Activated CD4-positive, CD25-positive, alpha-beta regulatory T cell (primary cell): ENCODE data around the gene LAMA5.

Source experiments
- DNase-seq, 4 experiments: peaks; one replicate each; lab custom pipeline; 2025; lab: John Stamatoyannopoulos, UW

Gene LAMA5

DNA sequence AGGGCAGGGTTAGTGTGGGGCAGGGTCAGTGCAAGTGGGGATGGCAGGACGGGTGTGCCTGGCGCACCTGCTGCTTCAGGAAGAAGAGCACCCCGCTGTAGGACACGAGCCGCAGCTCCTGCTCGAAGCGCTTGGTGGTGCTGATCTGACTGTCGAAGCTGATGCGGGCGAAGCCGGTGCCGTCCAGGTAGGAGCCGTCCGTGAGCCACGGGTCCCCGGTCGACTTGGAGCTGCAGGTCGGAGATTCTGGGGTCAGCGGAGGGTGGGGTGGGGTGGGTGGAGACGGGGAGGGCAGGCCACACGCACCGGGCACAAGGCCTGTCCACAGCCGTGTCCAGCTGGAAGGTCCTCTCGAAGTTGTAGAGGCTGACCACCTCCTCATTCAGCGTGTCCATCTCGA, 54.1 kb downstream of the LAMA5 start:
- DNase-seq = no peak

DNA sequence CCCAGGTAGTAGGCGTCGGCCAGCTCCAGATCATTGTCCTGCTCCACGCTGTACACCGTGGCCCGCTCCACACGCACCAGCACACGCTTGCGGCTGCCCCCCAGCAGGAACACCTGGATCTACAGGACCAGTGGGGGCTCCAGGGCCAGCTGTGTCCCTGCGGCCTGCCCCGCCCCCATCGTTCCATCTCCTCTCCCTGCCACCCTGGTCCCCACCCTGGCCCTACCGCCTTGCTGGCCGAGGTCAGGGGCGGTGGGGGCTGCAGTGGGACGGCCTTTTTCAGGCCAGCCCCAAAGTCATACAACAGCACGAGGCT, 54.5 kb downstream of the LAMA5 start:
- no peak for DNase-seq

DNA sequence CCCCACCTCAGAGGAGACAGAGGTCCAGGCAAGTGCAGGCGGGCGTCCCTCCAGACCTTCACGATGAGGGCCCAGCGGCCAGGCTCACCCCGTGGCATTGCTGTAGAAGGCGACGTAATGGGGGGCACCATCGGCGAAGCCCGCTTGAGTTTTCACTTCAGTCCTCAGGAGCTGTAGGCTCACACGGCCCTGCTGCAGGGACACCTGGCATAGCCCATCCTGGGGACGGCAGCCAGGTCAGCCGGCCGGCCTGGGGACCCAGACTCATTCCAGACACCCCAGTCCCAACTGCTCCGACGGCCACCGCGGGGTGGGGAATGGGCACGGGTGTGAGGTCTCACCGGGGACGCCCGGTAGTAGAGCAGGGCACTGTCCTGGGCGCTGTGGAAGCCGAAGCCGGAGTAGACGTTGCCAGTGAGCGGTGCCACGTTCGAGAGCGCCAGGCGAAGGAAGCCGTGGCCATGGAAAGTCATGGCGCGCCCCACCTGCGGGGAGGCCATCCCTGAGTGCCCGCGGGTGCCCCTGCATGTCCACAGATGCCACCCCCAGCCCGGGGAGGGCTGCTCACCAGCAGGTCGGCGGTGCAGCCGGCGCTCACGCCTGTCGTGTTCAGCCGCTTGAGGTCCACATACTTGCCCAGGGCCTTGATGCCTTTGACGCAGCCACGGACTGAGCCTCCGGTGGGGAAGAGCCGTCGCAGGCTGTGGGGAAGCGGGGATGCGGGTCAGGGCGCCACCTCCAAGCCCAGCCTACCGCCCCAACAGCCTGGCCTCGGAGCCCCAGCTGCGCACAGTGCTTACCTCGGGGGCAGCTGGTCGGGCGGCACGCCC, 55.1 kb downstream of the LAMA5 start:
- no peak for DNase-seq

DNA sequence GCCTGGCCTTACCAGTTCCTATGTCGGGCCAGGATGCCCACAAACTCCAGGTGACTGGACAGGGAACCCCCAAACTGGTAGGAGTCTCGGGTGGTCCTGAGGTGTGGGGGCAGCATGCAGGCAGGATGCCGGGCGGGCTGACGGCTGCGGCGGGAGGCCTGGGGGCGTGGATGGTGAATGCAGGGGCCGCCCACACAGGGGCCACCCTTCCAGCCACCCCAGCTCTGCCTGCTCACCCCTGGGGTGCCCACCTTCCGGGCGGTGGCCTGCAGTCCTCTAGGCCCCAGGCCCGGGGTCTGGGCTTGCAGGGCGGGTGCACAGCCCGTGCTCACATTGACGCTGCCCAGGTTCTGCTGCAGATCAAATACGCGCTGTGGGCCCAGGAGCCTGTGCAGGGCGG, 56.0 kb downstream of the LAMA5 start:
- no peak for DNase-seq

DNA sequence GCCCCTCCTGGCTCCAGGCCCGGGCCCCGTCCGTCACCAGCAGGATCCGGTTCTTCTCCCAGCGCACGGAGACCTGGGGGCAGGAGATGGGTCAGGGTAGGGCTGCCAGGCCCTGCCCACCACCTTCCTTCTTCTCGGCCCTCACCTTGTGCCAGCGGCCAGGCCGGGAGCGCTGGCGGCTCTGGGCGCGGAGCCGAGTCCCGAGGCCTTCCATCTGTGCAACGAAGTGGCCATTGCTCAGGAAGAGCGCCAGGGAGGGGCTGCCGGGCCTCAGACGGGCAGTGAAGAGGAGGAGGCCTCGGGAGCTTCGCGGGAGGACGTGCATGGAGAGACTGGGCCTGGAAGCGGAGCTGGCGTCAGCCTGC, 56.4 kb downstream of the LAMA5 start:
- no peak for DNase-seq

DNA sequence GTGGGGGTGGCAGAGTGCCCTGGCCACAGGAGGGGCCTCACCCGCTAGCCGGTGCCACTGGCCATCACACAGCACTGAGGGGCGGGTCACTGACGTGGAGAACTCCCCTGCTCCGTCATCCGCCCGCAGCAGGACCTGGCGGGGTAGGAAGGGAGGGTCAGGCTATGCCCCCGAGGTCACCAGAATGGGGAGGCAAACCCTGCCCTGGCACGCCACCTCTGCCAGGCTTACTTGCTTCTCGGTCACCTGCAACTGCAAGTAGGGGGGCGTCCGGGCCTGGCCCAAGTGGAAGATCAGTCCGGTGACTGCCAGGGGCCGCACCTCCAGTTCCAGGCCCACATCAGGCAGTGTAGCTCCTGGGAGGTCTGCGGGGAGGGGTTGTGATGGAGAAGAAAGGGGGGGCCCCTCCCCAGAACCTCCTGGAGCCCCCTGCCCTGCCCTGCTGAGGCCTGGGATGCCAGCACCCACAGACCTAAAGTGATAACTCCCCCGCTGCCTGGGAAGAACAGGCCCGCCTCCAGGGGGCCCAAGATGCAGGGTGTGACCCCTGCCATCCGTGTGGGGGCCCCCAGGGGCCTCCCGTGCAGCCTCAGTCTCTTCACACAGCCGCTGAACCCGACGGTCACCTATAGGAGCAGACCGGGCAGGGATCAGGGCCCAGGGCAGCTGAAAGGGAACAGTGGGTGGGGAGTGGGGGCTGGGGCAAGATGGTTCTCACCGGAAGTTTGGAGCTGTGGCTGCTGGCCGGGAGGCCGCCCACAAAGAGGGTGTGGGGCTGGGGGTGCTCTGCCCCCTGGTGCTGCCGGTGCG, 57.0 kb downstream of the LAMA5 start:
- no peak for DNase-seq

DNA sequence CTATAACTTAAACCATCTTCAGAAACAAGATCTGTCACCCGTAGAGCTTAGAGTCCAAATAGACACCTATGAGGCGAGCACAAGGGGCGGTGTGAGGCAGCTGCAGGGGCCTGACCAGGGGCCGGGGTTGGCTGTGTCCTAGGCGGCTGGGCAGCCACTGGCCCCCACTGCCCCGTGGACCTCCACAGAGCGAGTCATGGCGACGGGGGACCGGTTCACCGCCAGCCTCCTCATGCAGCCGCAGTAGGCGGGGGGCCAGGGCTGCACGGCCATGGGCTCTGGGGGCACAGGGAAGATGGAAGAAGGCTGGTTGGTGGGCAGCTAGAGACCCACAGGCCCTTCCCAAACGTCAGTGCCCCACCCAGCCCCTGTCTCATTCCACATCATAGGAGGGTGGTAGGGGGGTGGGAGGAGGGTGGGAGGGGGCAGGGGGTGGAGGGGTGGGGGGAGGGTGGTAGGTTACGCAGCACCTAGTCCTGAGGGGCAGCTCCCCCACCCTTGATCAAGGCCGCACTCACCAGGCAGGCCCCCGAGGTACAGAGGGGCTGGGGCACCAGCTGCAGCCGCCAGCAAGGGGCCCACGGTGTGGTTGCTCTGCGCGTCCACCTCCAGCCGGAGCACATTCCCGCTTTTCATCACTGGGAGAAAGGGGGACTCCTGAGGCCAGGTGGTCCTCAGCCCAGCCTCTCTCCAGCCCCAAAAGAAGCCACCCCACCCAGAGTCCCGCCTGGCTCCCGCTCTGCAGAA, 57.7 kb downstream of the LAMA5 start:
- DNase-seq = no peak

DNA sequence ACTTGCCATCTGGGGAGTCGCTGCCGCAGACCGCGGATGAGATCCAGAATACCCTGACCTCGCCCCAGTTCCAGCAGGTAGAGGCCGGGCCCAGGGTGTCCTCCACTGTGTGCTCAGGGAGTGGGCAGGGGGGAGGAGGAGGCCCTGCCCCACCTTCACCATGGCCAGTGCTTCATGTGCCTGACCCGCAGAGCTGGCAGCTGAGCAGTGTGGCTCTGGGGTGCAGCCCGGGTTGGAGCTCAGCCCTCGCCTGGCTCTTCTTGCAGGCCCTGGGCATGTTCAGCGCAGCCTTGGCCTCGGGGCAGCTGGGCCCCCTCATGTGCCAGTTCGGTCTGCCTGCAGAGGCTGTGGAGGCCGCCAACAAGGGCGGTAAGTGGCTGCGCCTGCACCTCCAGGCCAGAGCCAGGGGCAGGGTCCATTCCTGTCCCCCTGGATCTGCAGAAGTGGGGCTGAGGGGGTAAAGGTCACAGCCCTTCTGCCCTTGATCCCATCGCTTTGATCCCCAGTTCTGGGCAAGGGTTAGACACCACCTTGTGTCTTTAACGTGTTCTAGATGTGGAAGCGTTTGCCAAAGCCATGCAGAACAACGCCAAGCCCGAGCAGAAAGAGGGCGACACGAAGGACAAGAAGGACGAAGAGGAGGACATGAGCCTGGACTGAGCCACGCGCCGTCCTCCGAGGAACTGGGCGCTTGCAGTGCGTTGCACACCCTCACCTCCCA, 58.9 kb downstream of the LAMA5 start:
- DNase-seq = no peak

DNA sequence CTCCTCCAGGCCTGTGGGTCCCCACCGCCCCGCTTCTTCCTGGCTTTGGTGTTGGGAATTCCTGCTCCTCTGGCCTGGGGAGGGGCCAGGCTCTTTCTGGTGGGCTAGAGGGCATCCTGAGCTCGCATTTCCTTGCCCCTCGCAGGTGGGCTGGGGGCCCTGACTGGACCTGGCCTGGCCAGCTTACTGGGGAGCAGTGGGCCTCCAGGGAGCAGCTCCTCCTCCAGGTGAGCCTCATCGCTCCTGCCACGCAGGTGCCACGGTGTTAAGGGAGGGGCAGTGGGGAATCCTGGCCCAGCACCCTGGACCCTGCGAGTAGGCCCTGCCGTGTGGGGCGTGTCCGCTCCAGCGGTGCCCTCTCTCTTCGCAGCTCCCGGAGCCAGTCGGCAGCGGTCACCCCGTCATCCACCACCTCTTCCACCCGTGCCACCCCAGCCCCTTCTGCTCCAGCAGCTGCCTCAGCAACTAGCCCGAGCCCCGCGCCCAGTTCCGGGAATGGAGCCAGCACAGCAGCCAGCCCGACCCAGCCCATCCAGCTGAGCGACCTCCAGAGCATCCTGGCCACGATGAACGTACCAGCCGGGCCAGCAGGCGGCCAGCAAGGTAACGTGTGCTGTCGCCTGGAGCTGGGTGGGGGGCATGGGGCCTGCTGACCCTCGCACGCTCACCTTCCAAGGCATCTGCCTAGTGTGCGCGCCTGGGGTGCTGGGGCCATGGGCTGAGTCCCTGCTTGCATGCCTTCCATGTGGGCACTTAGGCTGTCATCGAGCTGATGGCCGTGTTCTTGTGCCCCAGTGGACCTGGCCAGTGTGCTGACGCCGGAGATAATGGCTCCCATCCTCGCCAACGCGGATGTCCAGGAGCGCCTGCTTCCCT, 59.6 kb downstream of the LAMA5 start:
- no peak for DNase-seq

DNA sequence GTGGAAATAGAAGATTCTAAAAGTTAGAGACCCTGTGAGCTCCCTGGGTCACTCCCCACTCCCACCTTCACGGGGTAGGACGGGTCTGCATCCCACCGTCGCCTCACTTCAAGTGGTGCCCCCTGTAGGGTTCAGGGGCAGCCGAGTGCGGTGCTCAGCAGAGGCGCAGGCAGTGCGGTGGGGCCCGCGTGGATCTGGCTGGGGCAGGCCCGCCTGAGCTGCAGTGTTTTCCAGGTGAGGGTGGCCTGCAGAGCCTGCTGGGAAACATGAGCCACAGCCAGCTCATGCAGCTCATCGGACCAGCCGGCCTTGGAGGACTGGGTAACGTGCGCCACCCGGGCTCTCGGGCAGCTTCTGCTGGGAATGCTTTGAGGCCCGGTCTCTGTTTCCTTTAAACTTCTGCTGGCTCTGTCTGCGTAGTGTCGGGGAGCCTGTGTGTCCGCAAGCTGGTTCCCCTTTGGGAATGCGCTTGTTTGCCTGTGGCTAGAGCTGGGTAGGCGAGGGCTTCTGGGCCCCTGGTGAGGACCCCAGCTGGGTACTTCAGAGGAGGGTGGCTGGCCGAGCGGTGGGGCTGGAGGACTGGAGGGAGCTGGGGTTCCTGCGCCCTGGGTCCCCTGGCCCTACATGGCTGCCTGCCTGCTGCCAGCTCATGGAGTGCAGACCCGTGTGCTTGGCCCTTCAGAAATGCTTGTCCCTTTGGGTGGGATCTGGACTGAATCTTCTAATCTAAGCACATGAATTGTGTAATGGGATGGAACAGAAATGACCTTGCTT, 60.5 kb downstream of the LAMA5 start:
- DNase-seq = no peak

DNA sequence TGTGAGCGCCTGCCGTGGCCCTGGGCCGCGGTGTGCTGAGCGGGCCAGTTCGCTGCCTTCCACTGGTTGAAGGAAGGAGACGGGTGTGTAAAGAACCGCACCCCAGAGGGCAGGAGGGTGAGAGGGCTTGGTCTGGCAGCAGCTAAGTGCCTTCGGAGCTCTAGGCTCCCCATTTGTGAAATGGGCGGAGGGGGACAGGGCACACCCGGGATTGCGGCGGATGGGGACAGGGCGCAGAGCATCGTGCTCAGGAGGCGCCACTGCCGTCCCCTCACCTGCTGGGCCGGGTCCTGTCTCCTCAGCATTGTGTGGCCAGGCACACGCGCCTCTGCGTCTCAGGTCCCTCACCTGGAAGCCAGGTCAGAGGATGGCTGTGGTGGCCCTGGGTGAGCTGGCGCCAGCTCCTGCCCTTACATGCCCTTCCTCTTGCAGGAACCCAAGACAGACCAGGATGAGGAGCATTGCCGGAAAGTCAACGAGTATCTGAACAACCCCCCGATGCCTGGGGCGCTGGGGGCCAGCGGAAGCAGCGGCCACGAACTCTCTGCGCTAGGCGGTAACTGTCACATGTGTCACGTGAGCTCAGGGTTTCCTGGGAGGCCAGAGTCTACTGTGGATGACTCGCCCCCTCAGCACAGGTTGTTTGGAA, 61.2 kb downstream of the LAMA5 start:
- no peak for DNase-seq

DNA sequence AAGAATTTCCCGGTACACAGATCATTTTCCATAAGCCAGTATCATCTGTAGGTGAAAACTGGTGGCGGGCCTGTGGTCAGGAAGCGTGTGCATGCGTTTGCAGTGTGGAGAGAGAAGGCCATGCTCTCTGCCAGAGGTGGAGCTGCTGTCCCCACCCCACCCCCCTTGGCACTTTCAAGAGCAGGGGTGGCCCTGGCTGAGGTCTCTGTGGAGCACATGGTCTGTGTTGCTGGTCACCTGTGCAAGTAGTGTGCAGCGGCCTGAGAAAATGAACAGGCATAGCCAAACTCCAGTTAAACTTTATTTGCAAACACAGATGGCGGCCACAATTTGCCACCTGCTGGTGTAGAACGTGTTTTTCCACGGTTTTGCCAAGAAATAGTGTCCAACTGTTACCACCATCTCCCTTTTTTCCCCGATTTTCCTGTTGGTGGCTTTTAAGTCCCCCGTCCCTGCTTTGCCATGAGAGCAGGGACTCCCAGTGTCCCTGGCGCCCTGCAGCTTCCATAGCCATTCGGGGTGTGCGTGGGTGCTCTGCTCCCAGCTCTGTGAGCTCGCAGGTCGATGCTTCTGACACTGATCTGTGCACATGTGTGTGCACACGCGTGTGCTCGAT, 61.9 kb downstream of the LAMA5 start:
- no peak for DNase-seq

DNA sequence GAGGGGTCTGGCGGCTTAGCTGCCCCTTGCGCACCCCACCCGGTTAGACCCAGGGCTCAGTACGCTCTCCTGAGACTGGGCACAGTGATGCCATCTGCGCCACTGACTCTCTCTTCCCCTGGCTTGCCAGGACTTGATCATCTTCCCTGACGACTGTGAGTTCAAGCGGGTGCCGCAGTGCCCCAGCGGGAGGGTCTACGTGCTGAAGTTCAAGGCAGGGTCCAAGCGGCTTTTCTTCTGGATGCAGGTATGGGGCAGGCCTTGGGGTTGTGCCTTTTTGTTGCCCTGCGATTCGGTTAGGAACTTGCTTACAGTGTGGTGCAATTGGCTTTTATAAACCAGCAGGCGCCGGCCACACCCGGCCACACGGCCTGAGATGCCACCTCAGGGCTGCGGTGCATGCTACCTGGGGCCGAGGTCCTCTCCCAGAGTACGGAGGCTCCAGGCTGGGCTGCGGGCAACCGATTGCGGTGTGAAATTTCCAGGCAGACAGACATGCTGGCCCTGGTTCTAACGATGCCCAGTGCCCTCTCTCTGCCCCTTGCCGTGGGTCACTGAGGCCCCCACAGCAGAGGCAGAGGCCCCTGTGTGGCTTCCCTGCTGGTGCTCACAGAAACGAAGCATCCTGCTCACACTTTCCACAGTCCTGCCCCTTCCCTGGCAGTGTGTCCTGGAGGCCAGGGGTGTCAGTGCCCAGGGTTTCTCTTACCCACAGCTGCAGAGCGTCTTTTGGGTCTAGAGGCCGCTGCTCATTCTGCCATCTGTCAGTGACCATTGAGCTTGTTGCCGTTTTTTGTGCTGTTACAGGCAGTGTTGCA, 62.6 kb downstream of the LAMA5 start:
- DNase-seq = no peak

DNA sequence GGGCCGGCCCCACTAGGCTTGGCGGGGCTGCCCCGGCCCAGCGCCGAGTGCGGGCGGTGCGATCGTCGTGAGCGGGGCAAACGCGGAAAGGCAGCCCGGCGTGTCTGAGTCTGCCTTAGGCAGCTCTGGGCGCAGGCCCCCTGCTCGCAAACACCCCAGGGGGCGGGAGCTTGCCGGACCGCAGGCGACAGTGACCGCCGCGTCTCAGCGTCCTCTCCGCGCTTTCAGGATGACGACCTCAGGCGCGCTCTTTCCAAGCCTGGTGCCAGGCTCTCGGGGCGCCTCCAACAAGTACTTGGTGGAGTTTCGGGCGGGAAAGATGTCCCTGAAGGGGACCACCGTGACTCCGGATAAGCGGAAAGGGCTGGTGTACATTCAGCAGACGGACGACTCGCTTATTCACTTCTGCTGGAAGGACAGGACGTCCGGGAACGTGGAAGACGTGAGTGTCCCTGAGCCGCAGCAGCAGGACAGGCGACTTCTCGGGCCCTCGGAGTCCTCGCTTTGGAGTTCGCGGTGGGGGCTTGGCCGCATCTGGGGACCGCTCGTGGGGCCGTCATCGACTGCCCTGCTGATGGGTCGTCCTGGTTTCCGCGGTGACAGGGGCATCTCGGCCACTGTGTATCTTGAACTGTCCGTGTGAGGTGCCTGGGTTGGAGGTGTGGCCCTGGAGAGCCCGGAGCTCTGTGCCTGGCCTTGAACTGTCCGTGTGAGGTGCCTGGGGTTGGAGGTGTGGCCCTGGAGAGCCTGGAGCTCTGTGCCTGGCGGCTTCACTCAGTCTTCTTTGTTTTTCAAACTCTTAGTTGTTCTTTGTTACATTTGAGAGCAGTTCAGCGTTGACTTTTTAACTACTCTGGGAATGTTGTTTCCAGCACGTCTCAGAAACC, 63.5 kb downstream of the LAMA5 start:
- DNase-seq = no peak

DNA sequence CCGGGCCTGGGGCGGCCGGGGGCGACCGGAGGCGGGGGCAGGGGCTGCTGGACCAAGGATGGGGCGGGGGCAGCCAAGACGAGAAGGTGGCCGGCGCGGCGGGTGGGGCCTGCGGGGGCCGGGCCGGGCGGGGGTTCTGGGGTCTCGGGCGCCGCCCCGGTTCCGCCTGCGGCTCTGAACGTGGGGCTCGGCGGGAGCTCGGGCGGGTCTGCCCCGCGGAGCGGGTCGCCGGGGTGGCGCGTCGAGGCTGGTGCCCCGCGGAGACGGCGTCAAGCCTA, 64.1 kb downstream of the LAMA5 start:
- DNase-seq = no peak

DNA sequence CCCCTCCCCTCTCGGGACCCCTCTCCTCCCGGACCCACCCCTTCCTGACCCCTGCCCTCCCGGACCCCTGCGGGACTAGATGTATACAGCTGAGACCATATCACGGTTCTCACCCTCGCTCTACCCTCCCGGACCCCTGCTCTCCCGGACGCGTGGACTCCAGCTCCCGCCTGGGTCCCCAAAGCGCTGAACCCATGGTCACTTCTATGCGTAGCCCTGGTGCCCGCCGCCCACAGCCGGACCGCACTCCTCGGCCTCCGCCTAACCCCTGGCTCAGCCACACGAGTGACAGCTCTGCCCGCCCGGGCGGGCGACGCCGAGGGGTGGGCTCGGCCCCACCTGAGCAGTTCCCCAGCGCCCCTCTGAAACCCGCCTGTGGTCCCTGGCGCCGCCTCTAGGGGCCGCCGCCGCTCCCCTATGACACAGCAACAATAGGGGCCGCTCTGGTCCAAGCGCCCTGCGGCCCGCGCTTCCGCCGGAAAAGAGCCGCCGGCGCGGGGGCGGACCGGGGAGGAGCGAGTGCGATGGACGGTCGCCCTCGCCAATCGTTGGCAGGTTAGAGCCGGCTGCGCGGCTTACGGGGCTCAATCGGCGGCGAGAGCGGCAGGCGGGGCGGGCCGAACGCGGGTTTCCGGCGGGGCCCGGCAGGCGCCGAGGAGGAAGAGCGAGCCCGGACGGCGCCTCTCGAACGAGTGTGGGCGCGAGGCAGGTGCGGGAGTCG, 64.6 kb downstream of the LAMA5 start, which contains the start of gene ADRM1:
ADRM1 (plus strand) TSS at position 657 of the 721 bp plus-strand sequence. CDS start 572 bp downstream, outside the sequence.
- peak; percentile 85 to 95 (median 93) for DNase-seq

DNA sequence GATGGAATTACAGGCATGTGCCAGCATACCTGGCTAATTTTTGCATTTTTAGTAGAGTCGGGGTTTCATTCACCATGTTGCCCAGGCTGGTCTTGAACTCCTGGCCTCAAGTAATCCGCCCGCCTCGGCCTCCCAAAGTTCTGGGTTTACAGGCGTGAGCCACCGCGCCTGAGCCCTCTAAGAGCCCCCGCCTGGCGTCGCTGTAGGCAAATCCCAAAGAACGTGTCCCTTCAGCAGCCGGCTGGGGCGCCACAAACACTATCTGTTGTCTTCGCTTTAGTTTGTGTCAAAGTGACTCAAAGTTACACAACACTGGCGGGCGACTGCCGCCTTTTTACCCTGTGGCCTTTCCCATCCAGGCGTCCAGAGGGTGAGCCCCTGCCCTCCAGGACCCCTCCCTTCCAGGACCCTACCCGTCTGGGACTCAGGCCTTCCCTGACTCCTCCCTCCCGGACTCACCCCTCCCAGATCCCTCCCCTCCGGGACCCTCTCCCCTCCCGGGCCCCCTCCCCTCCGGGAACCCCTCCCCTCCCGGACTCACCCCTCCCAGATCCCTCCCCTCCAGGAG, 65.3 kb downstream of the LAMA5 start:
- peak; percentile 63 to 80 (median 76) for DNase-seq
